GM23248 (cell line): ENCODE data around the gene NAPSA. TPM values are rescaled to one million over a fixed set of nuclear protein-coding genes. Genes with fewer than 3 reads are reported as not detected.

Experiments
- DNase-seq: peaks from one replicate; pipeline ENCODE4 v3.0.0-alpha.2; 2015
- H2AFZ ChIP-seq: fragments of 200-600 bp; sonication (generic); 2 replicates; pipeline ENCODE4 v1.6.1; 2016; ENCODE audit warnings: antibody characterized with exemption
- H3F3A ChIP-seq: fragments of 200-600 bp; sonication (generic); 2 replicates; pipeline ENCODE4 v1.6.1; 2016; ENCODE audit warnings: mild to moderate bottlenecking, antibody characterized with exemption, mixed run types; ENCODE audit not compliant: insufficient read depth
- H3K27ac ChIP-seq: fragments of 200-600 bp; sonication (generic); 2 replicates; pipeline ENCODE4 v1.5.1; 2016; ENCODE audit warnings: mild to moderate bottlenecking
- H3K27me3 ChIP-seq: fragments of 200-600 bp; sonication (generic); replicated peaks from 2 replicates; pipeline ENCODE4 v1.6.1; 2016; ENCODE audit warnings: mild to moderate bottlenecking; ENCODE audit not compliant: insufficient read depth
- H3K36me3 ChIP-seq: fragments of 200-600 bp; sonication (generic); 2 replicates; pipeline ENCODE4 v1.6.1; 2016; ENCODE audit warnings: low read depth, mild to moderate bottlenecking
- H3K4me1 ChIP-seq: fragments of 200-600 bp; sonication (generic); 2 replicates; pipeline ENCODE4 v1.6.1; 2016; ENCODE audit warnings: mild to moderate bottlenecking; ENCODE audit not compliant: insufficient read depth
- H3K4me2 ChIP-seq: fragments of 200-600 bp; sonication (generic); one replicate; pipeline ENCODE4 v1.6.1; 2016; ENCODE audit warnings: mild to moderate bottlenecking; ENCODE audit not compliant: unreplicated experiment
- H3K4me3 ChIP-seq: fragments of 200-600 bp; sonication (generic); 2 replicates; pipeline ENCODE4 v1.5.1; 2016; ENCODE audit warnings: mild to moderate bottlenecking
- H3K79me2 ChIP-seq: fragments of 200-600 bp; sonication (generic); 2 replicates; pipeline ENCODE4 v1.6.1; 2016; ENCODE audit warnings: mild to moderate bottlenecking; ENCODE audit not compliant: insufficient read depth
- H3K9ac ChIP-seq: fragments of 200-600 bp; sonication (generic); 2 replicates; pipeline ENCODE4 v1.6.1; 2016; ENCODE audit warnings: mild to moderate bottlenecking
- H3K9me2 ChIP-seq: fragments of 200-600 bp; sonication (generic); 2 replicates; pipeline ENCODE4 v1.6.1; 2016; ENCODE audit warnings: mixed run types, mild to moderate bottlenecking, moderate library complexity; ENCODE audit not compliant: insufficient read depth
- H3K9me3 ChIP-seq: fragments of 200-600 bp; sonication (generic); one replicate; pipeline ENCODE4 v1.6.1; 2017; ENCODE audit warnings: low read depth
- H4K20me1 ChIP-seq: fragments of 200-600 bp; sonication (generic); 2 replicates; pipeline ENCODE4 v1.6.0; 2016; ENCODE audit not compliant: insufficient read depth
- EZH2 ChIP-seq: fragments of 200-600 bp; sonication (generic); IDR thresholded peaks from 2 replicates; pipeline ENCODE4 v1.6.1; 2018; ENCODE audit warnings: antibody characterized with exemption, mild to moderate bottlenecking; ENCODE audit not compliant: insufficient read depth, poor library complexity, severe bottlenecking
- EZH2phosphoT487 ChIP-seq: fragments of 200-600 bp; sonication (generic); IDR thresholded peaks from 2 replicates; pipeline ENCODE4 v1.6.1; 2018; ENCODE audit warnings: antibody characterized with exemption, moderate library complexity, mild to moderate bottlenecking, low read depth; ENCODE audit not compliant: insufficient read depth
- WGBS, 2 experiments: methylation state at CpG; one replicate each; pipeline ENCODE4 v1.1.6; 2015 to 2017; ENCODE audit warnings: low lambda C conversion rate in 2 of 2, low coverage in 1 of 2; ENCODE audit errors: missing lambda C conversion rate in 2 of 2; 5-methylcytosine and 5-hydroxymethylcytosine counted together
- in situ Hi-C: fragments of 300-500 bp; cut with MboI; formaldehyde crosslinking; loops from 2 replicates; pipeline ENCODE4 v1.15.0; 2020
- polyA plus RNA-seq: library from polyadenylated mRNA; unstranded; fragments of >200 nt; fragmentation: Nextera tagmentation; extraction: Ambion mirVana; gene quantifications from 2 replicates; pipeline ENCODE4 v1.2.1, GENCODE V29; 2016
- total RNA-seq: library from RNA; depleted of rRNA; stranded (reverse); fragments of >200 nt; shearing (Covaris generic); gene quantifications from 2 replicates; pipeline ENCODE4 v1.2.3, GENCODE V29; 2014

The NAPSA gene
- total and polyA plus RNA-seq, 2 experiments from 2014 or later: 0.15 to 0.32 TPM

DNA sequence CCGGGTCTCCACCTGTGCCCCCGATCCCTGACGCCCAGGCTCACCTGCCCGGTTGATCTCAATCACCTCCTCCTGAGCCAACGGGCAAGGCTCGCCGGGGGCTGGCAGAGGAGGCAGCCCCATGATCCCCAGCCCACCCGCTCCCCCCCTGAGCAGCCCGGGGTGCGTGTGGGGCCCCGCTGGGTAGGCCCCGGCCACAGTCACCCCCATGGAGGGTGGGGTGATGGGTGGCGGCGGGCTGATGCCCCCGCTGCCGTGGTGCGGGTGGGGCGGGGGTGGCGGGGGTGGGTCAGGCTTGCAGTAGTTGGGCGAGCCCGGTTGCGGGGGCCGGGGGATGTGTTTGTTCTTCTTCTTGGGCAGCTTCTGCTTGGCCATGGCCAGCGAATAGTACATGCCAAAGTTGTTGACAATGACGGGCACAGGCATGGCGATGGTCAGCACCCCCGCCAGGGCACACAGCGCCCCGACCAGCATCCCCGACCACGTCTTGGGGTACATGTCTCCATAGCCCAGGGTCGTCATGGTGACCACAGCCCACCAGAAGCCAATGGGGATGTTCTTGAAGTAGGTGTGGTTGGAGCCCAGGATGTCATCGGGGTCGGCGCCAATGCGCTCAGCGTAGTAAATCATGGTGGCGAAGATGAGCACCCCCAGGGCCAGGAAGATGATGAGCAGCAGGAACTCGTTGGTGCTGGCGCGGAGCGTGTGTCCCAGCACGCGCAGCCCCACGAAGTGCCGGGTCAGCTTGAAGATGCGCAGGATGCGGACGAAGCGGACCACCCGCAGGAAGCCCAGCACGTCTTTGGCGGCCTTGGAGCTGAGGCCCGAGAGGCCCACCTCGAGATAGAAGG lies 42.3 kb downstream of the NAPSA start:
- TF ChIP-seq EZH2phosphoT487: no peak
- no peak for TF ChIP-seq EZH2
- no peak overlapping the region for H3K4me2 ChIP-seq
- H3K9me3 ChIP-seq: no peaks in the 10 kb centered on the region
- H3K79me2 ChIP-seq: no peaks in the 10 kb centered on the region
- H3K4me3 ChIP-seq: no peak overlapping the region
- H3K36me3 ChIP-seq: no peaks in the 10 kb centered on the region
- H3K27me3 ChIP-seq: peaks cover 20% of the 10 kb centered on the region
- H3F3A ChIP-seq: no peaks in the 10 kb centered on the region
- no peaks in the 10 kb centered on the region for H3K4me1 ChIP-seq
- in situ Hi-C loops: no loop called here
- no peak overlapping the region for H2AFZ ChIP-seq
- H4K20me1 ChIP-seq: no peaks in the 10 kb centered on the region
- H3K27ac ChIP-seq: no peak overlapping the region
- no peak overlapping the region for H3K9ac ChIP-seq
- H3K9me2 ChIP-seq: no peaks in the 10 kb centered on the region
- DNase-seq: no peak
- WGBS, 2 experiments: 75 to 77% methylated on average over 47 to 55 of the region's 55 CpGs

- 36 to 39% methylated on average over 12 of the region's 12 CpGs for WGBS, 2 experiments
Measured at GRCh38 chr19:50322234-50322633, 43.2 kb downstream of the NAPSA start.

GRCh38 chr19:50321831-50322230 lies 43.6 kb downstream of the NAPSA start:
- Histone ChIP-seq H3F3A (no peaks in the 10 kb centered on the region), H2AFZ (no peak overlapping the region), H3K9me2 (no peaks in the 10 kb centered on the region), H3K27me3 (peaks cover 9% of the 10 kb centered on the region), H3K4me2 (no peak overlapping the region), H3K79me2 (no peaks in the 10 kb centered on the region), H3K9ac (no peak overlapping the region), H3K27ac (no peak overlapping the region), H3K9me3 (no peaks in the 10 kb centered on the region), H3K4me1 (no peaks in the 10 kb centered on the region), H3K4me3 (no peak overlapping the region), H4K20me1 (no peaks in the 10 kb centered on the region), H3K36me3 (no peaks in the 10 kb centered on the region)
- WGBS, 2 experiments: 36 to 67% methylated on average over 1 to 4 of the region's 4 CpGs
- no peak for TF ChIP-seq EZH2
- TF ChIP-seq EZH2phosphoT487: no peak
- no peak for DNase-seq
- in situ Hi-C loops: no loop called here

More at GRCh38 chr19:50322234-50322633, 43.2 kb downstream of the NAPSA start:
- Histone ChIP-seq H3K4me1 (no peaks in the 10 kb centered on the region), H3K4me3 (no peak overlapping the region), H3K9me2 (no peaks in the 10 kb centered on the region), H3K4me2 (no peak overlapping the region), H3K9ac (no peak overlapping the region), H3K9me3 (no peaks in the 10 kb centered on the region), H4K20me1 (no peaks in the 10 kb centered on the region), H2AFZ (no peak overlapping the region), H3K79me2 (no peaks in the 10 kb centered on the region), H3K27me3 (peaks cover 13% of the 10 kb centered on the region), H3K36me3 (no peaks in the 10 kb centered on the region), H3K27ac (no peak overlapping the region), H3F3A (no peaks in the 10 kb centered on the region)
- no peak for DNase-seq
- in situ Hi-C loops: no loop called here
- TF ChIP-seq EZH2 (no peak), EZH2phosphoT487 (no peak)

DNA sequence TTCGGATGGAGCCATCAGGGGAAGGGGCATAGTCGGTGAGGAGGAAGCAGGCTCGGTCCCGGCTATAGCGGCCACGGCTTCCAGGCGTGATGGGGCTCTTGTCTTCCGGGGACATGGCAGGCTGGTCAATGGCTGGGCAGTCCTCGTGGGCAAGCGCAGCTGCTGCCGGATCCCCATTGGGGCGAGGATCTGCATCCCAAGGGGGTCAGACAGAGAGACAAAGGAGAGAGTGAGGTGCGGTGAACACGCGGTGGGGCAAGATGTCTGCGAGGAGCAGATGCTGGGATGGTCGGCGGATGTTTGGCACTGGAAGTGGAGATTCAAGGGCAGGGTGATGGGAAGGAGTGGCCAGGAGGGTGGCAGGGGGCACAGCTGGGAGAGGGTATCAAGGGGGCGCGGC lies 44.8 kb downstream of the NAPSA start:
- no peak for TF ChIP-seq EZH2
- no peak for TF ChIP-seq EZH2phosphoT487
- H4K20me1 ChIP-seq: no peaks in the 10 kb centered on the region
- no peaks in the 10 kb centered on the region for H3F3A ChIP-seq
- no peak overlapping the region for H3K4me3 ChIP-seq
- no peak overlapping the region for H3K9ac ChIP-seq
- no peaks in the 10 kb centered on the region for H3K36me3 ChIP-seq
- no peaks in the 10 kb centered on the region; the same call in 1 of the 2 replicates for H3K27me3 ChIP-seq
- H3K79me2 ChIP-seq: no peaks in the 10 kb centered on the region
- in situ Hi-C loops: no loop called here
- H2AFZ ChIP-seq: no peak overlapping the region
- H3K27ac ChIP-seq: no peak overlapping the region
- no peak for DNase-seq
- H3K4me1 ChIP-seq: no peaks in the 10 kb centered on the region
- no peak overlapping the region for H3K4me2 ChIP-seq
- no peaks in the 10 kb centered on the region for H3K9me2 ChIP-seq
- H3K9me3 ChIP-seq: no peaks in the 10 kb centered on the region
- 61% methylated on average over 16 to 20 of the region's 20 CpGs for WGBS, 2 experiments
